ENCODE data around the gene NEAT1. TPM values are rescaled to one million over a fixed set of nuclear protein-coding genes. Genes with fewer than 3 reads are reported as not detected.

NEAT1 gene
- total and polyA plus RNA-seq, 9 of the 15 experiments (the other 6 are each of a cell fraction or from before 2014, with no cell fraction given) = 20.1 to 389 (median 62.8) TPM

GRCh38 chr11:65487467-65488272, 65.1 kb downstream of the NEAT1 start (continued):
- TF ChIP-seq NRF1 (conservative IDR thresholded peaks at IDR 0.05 in 1 of 2, IDR thresholded peaks at IDR 0.05 in 1 of 2) (peak; percentile 31 to 48; a peak in 3 of 4 replicates), CTBP1 (IDR thresholded peaks at IDR 0.05; ENCODE audit: borderline replicate concordance) (peak; percentile 98), ZNF143 (CRISPR knock-in tag; IDR thresholded peaks at IDR 0.05) (0 out of 2 replicates have a peak, but pooled peaks have one; percentile 32), ZNF785 (CRISPR knock-in tag; IDR thresholded peaks at IDR 0.05) (no peak), ATF1 (CRISPR knock-in tag; IDR thresholded peaks at IDR 0.05) (no peak), ATF1 (tag; IDR thresholded peaks at IDR 0.05) (peak; percentile 32; the same call in 1 of the 2 replicates), HDAC2 (IDR thresholded peaks at IDR 0.05) (peak; percentile 98), PKNOX1 (IDR thresholded peaks at IDR 0.05) (peak; percentile 39; the same call in 1 of the 2 replicates), HDAC1 (IDR thresholded peaks at IDR 0.05) (peak in 1 of 2 experiments; percentile 45; a peak in 1 of 4 replicates), MCM3 (IDR thresholded peaks at IDR 0.05) (no peak), CREB5 (CRISPR knock-in tag; IDR thresholded peaks at IDR 0.05) (no peak), TFAP4 (CRISPR knock-in tag; IDR thresholded peaks at IDR 0.05; ENCODE audit: borderline replicate concordance) (peak; percentile 65), LCOR (CRISPR knock-in tag; IDR thresholded peaks at IDR 0.05) (0 out of 2 replicates have a peak, but pooled peaks have one; percentile 70), KAT7 (CRISPR knock-in tag; IDR thresholded peaks at IDR 0.05; ENCODE audit: borderline replicate concordance) (0 out of 2 replicates have a peak, but pooled peaks have one; percentile 7), TOE1 (IDR thresholded peaks at IDR 0.05; ENCODE audit: borderline replicate concordance) (peak; percentile 97), TOE1 (CRISPR knock-in tag; IDR thresholded peaks at IDR 0.05; ENCODE audit: borderline replicate concordance, low read depth) (no peak), ZNF780A (CRISPR knock-in tag; IDR thresholded peaks at IDR 0.05) (no peak), HINFP (tag; conservative IDR thresholded peaks at IDR 0.05; ENCODE audit: low read depth) (no peak), CEBPB (tag; IDR thresholded peaks at IDR 0.05) (peak; percentile 96), THRB (CRISPR knock-in tag; conservative IDR thresholded peaks at IDR 0.05) (no peak), CEBPG (CRISPR knock-in tag; IDR thresholded peaks at IDR 0.05) (peak; percentile 99), CEBPG (tag; conservative IDR thresholded peaks at IDR 0.05 in 1 of 2, IDR thresholded peaks at IDR 0.05 in 1 of 2) (peak; percentile 94 to 97), KDM1A (IDR thresholded peaks at IDR 0.05) (peak; percentile 92 to 95)

All from K562 (cell line).